Endodermal cell (in vitro differentiated cells): Measurements from ENCODE around the gene IQCH. TPM values are rescaled to one million over a fixed set of nuclear protein-coding genes. Genes with fewer than 3 reads are reported as not detected.

ENCODE experiments used
- DNase-seq: peaks from one replicate; pipeline ENCODE4 v3.0.0-alpha.2; 2017
- H3K27ac ChIP-seq: 2 replicates; pipeline ENCODE4 v1.5.1; 2013; ENCODE audit warnings: mild to moderate bottlenecking, low read depth, low read length, moderate library complexity
- H3K27me3 ChIP-seq: 2 replicates; pipeline ENCODE4 v1.6.1; 2013; ENCODE audit warnings: mild to moderate bottlenecking, low read length, moderate library complexity; ENCODE audit not compliant: insufficient read depth, control insufficient read depth, poor library complexity, severe bottlenecking
- H3K36me3 ChIP-seq: 2 replicates; pipeline ENCODE4 v1.7.0; 2013; ENCODE audit warnings: mild to moderate bottlenecking, low read length, moderate library complexity; ENCODE audit not compliant: control insufficient read depth, insufficient read depth
- H3K4me1 ChIP-seq: one replicate; pipeline ENCODE4 v1.7.0; 2013; ENCODE audit warnings: low read length; ENCODE audit not compliant: control insufficient read depth, insufficient read depth
- H3K4me3 ChIP-seq: 2 replicates; pipeline ENCODE4 v1.5.1; 2013; ENCODE audit warnings: mild to moderate bottlenecking, low read length, moderate library complexity
- H3K9ac ChIP-seq: 2 replicates; pipeline ENCODE4 v1.6.1; 2013; ENCODE audit warnings: mild to moderate bottlenecking, low read length, moderate library complexity; ENCODE audit not compliant: poor library complexity, severe bottlenecking; ENCODE audit errors: extremely low read depth
- H3K9me3 ChIP-seq: 2 replicates; pipeline ENCODE4 v1.6.1; 2013; ENCODE audit warnings: mild to moderate bottlenecking, low read length, moderate library complexity; ENCODE audit not compliant: control insufficient read depth
- H3K27ac Mint-ChIP-seq: 2 replicates; pipeline ENCODE4 v1.8.0; 2020; ENCODE audit warnings: mixed read lengths
- H3K27me3 Mint-ChIP-seq: 2 replicates; pipeline ENCODE4 v1.8.0; 2021; ENCODE audit warnings: mild to moderate bottlenecking, mixed read lengths; ENCODE audit not compliant: insufficient read depth
- H3K36me3 Mint-ChIP-seq: 2 replicates; pipeline ENCODE4 v1.8.0; 2020; ENCODE audit warnings: low read depth, mixed read lengths
- H3K4me1 Mint-ChIP-seq: 2 replicates; pipeline ENCODE4 v1.8.0; 2020; ENCODE audit warnings: mixed read lengths
- H3K4me3 Mint-ChIP-seq: 2 replicates; pipeline ENCODE4 v1.8.0; 2020; ENCODE audit warnings: mild to moderate bottlenecking, moderate library complexity, mixed read lengths
- H3K9me3 Mint-ChIP-seq: 2 replicates; pipeline ENCODE4 v1.8.0; 2020; ENCODE audit warnings: mild to moderate bottlenecking, mixed read lengths
- CTCF ChIP-seq: fragments of 200-600 bp; sonication (generic); conservative IDR thresholded peaks from 2 replicates; pipeline ENCODE4 v1.5.0; 2021; ENCODE audit warnings: antibody characterized with exemption, mild to moderate bottlenecking
- WGBS, 2 experiments: methylation state at CpG; one replicate each; pipeline versions ENCODE4 v1.1.5 to v1.1.7; 2013; ENCODE audit warnings: missing lambda C conversion rate in 2 of 2, mixed read lengths in 1 of 2; ENCODE audit not compliant: insufficient coverage in 1 of 2, insufficient read length in 1 of 2; 5-methylcytosine and 5-hydroxymethylcytosine counted together
- total RNA-seq, 2 donors: library from RNA; stranded (reverse); fragmentation: NEBNext Ultra II Directional in 1 of 2; extraction: Animal tissue kit (Norgen Biotek cat#: 25700) in 1 of 2; gene quantifications; 2 replicates in 1 of 2; 3 replicates in 1 of 2; pipeline ENCODE4 v1.2.1, GENCODE V29; 2021

Gene IQCH
- total RNA-seq, 2 donors from 2014 or later: 6.2 to 12.8 TPM

- H3K36me3 ChIP-seq: no peaks in the 10 kb centered on the region
Measured at GRCh38 chr15:67259806-67260205, 5.2 kb downstream of the IQCH start.

GRCh38 chr15:67266870-67267269 lies 12.3 kb downstream of the IQCH start:
- Mint-ChIP-seq H3K4me3 (no peak overlapping the region), H3K4me1 (peaks cover 27% of the 10 kb centered on the region), H3K27ac (no peak overlapping the region), H3K36me3 (peaks cover 3% of the 10 kb centered on the region), H3K27me3 (peaks cover 14% of the 10 kb centered on the region), H3K9me3 (no peaks in the 10 kb centered on the region)
- peak overlapping the region; percentile 39 for H3K4me3 ChIP-seq
- H3K4me1 ChIP-seq: peaks cover 13% of the 10 kb centered on the region
- DNase-seq: no peak
- no peak overlapping the region for H3K9ac ChIP-seq
- no peaks in the 10 kb centered on the region for H3K27me3 ChIP-seq
- WGBS, 2 experiments: 90 to 100% methylated on average over 2 to 5 of the region's 6 CpGs
- H3K9me3 ChIP-seq: peaks cover 6% of the 10 kb centered on the region
- no peaks in the 10 kb centered on the region for H3K36me3 ChIP-seq
- no peak overlapping the region for H3K27ac ChIP-seq
- no peak for TF ChIP-seq CTCF

More at GRCh38 chr15:67259806-67260205, 5.2 kb downstream of the IQCH start:
- Mint-ChIP-seq H3K9me3 (no peaks in the 10 kb centered on the region), H3K4me1 (peaks cover 8% of the 10 kb centered on the region), H3K27me3 (peaks cover 18% of the 10 kb centered on the region), H3K36me3 (peaks cover 1% of the 10 kb centered on the region), H3K4me3 (no peak overlapping the region), H3K27ac (no peak overlapping the region)
- H3K9me3 ChIP-seq: no peaks in the 10 kb centered on the region
- H3K27me3 ChIP-seq: no peaks in the 10 kb centered on the region
- no peak overlapping the region for H3K9ac ChIP-seq
- no peak overlapping the region for H3K4me3 ChIP-seq
- DNase-seq: no peak
- H3K4me1 ChIP-seq: peaks cover 5% of the 10 kb centered on the region
- H3K27ac ChIP-seq: no peak overlapping the region
- no peak for TF ChIP-seq CTCF

- Histone ChIP-seq H3K27me3 (no peaks in the 10 kb centered on the region), H3K27ac (no peak overlapping the region), H3K36me3 (no peaks in the 10 kb centered on the region), H3K9me3 (peaks cover 6% of the 10 kb centered on the region), H3K4me1 (peaks cover 13% of the 10 kb centered on the region), H3K4me3 (peak overlapping the region; percentile 39), H3K9ac (no peak overlapping the region)
- TF ChIP-seq CTCF: no peak
- Mint-ChIP-seq H3K36me3 (peaks cover 1% of the 10 kb centered on the region), H3K27me3 (peaks cover 14% of the 10 kb centered on the region), H3K4me1 (peaks cover 27% of the 10 kb centered on the region), H3K9me3 (no peaks in the 10 kb centered on the region), H3K27ac (peak overlapping the region; percentile 67), H3K4me3 (no peak overlapping the region)
- peak; percentile 71 for DNase-seq
- 43% methylated on average over 3 of the region's 3 CpGs for WGBS, 2 experiments
Measured at GRCh38 chr15:67267440-67267839, 12.9 kb downstream of the IQCH start.
